ENCODE data around the gene WFDC12.

- no peak for TF ChIP-seq PKNOX1 (IDR thresholded peaks at IDR 0.05)
- TF ChIP-seq LEF1 (IDR thresholded peaks at IDR 0.05; ENCODE audit: borderline replicate concordance), result no peak
- no peak for TF ChIP-seq ARNT (IDR thresholded peaks at IDR 0.05)
- TF ChIP-seq FOXM1 (IDR thresholded peaks at IDR 0.05; ENCODE audit: borderline replicate concordance), result no peak
- no peak for TF ChIP-seq ZNF384 (IDR thresholded peaks at IDR 0.05)
- TF ChIP-seq HDGF (IDR thresholded peaks at IDR 0.05; ENCODE audit: borderline replicate concordance), result no peak
- no peak for TF ChIP-seq CTBP1 (IDR thresholded peaks at IDR 0.05; ENCODE audit: borderline replicate concordance)
- no peak for TF ChIP-seq FOXK2 (IDR thresholded peaks at IDR 0.05)
- TF ChIP-seq SUZ12 (IDR thresholded peaks at IDR 0.05), result no peak
- TF ChIP-seq BHLHE40 (IDR thresholded peaks at IDR 0.05; ENCODE audit: borderline replicate concordance), result no peak
- no peak for TF ChIP-seq SP1 (IDR thresholded peaks at IDR 0.05)
- no peak for TF ChIP-seq NFRKB (IDR thresholded peaks at IDR 0.05)
- TF ChIP-seq ELF4 (IDR thresholded peaks at IDR 0.05), result no peak
- TF ChIP-seq TARDBP (IDR thresholded peaks at IDR 0.05), result no peak
These were observed 12.6 kb upstream of the WFDC12 start for GRCh38 chr20:45136911-45137310.

Measured in HEK293T (cell line).